H1 (cell line): ENCODE results near the gene PLD6. TPM values are rescaled to one million over a fixed set of nuclear protein-coding genes. Genes with fewer than 3 reads are reported as not detected.

Experiments
- BCL11A ChIP-seq, 2 experiments: IDR thresholded peaks; one replicate each; pipeline ENCODE4 v1.6.1; 2011; ENCODE audit warnings: low read depth in 2 of 2, low read length in 2 of 2, mild to moderate bottlenecking in 2 of 2
- BRCA1 ChIP-seq: IDR thresholded peaks from 2 replicates; pipeline ENCODE4 v1.6.1; 2012; ENCODE audit warnings: low read depth, low read length, improper control_type of control experiment
- CHD7 ChIP-seq: fragments of 300-600 bp; sonication (generic); IDR thresholded peaks from 2 replicates; pipeline ENCODE4 v1.7.1; 2012; ENCODE audit warnings: low read length, moderate library complexity, mild to moderate bottlenecking, inconsistent platforms; ENCODE audit not compliant: insufficient replicate concordance
- MAX ChIP-seq: IDR thresholded peaks from 2 replicates; pipeline ENCODE4 v1.6.1; 2012; ENCODE audit warnings: inconsistent platforms
- SP4 ChIP-seq: IDR thresholded peaks from 2 replicates; pipeline ENCODE4 v1.6.1; 2012; ENCODE audit warnings: low read length, inconsistent platforms
- SUZ12 ChIP-seq: fragments of 200-600 bp; sonication (generic); IDR thresholded peaks from 2 replicates; pipeline ENCODE4 v1.6.1; 2012; ENCODE audit warnings: mild to moderate bottlenecking, inconsistent platforms, low read length, moderate library complexity, mixed read lengths
- polyA plus RNA-seq, 7 experiments: library from polyadenylated mRNA; depleted of rRNA in 3 of 7; stranded (reverse) in 5 of 7; unstranded in 2 of 7; fragments of >200 nt in 5 of 7; fragments of 200-250 nt in 2 of 7; gene quantifications; 1 replicate in 5 of 7; 2 replicates in 1 of 7; 4 replicates in 1 of 7; pipeline versions ENCODE4 v1.2.1 to v1.2.3, GENCODE V29; 2011 to 2013; ENCODE audit warnings: missing spikeins in 2 of 7, mixed read lengths in 2 of 7
- total RNA-seq: library from RNA; stranded (reverse); fragmentation: NEBNext Ultra II Directional; extraction: Animal tissue kit (Norgen Biotek cat#: 25700); gene quantifications from 2 replicates; pipeline ENCODE4 v1.2.1, GENCODE V29; 2021

The PLD6 gene
- total and polyA plus RNA-seq, 2 of the 8 experiments (the other 6 are each of a cell fraction or from before 2014, with no cell fraction given): 0.20 to 0.22 TPM

- TF ChIP-seq BCL11A (IDR thresholded peaks at IDR 0.05; ENCODE audit: low read depth in 2 of 2, low read length in 2 of 2) (no peak), SP4 (no peak), CHD7 (no peak), MAX (no peak), SUZ12 (no peak), BRCA1 (no peak)
- TF ChIP-seq, all 59 proteins: peak for 0
These were observed 50.6 kb downstream of the PLD6 start (continued) for GRCh38 chr17:17155568-17155967.
